Neural cell (in vitro differentiated cells): ENCODE measurements around the gene GPR146. TPM values are rescaled to one million over a fixed set of nuclear protein-coding genes. Genes with fewer than 3 reads are reported as not detected.

Source experiments
- H2AFZ ChIP-seq: fragments of 200-600, 300-800 bp; sonication (generic), shearing (Covaris generic); 2 replicates; pipeline ENCODE4 v1.6.0; 2014; ENCODE audit warnings: low read depth, mild to moderate bottlenecking, antibody characterized with exemption, low read length, moderate library complexity
- H3F3A ChIP-seq: fragments of 200-600 bp; shearing (Covaris generic); 2 replicates; pipeline ENCODE4 v1.6.1; 2016; ENCODE audit warnings: mild to moderate bottlenecking, moderate library complexity, mixed read lengths, antibody characterized with exemption, low read length; ENCODE audit not compliant: insufficient read depth, poor library complexity, severe bottlenecking
- H3K27ac ChIP-seq: fragments of 200-600, 300-800 bp; sonication (generic), shearing (Covaris generic); 2 replicates; pipeline ENCODE4 v1.5.1; 2014; ENCODE audit warnings: mild to moderate bottlenecking, low read length, moderate library complexity
- H3K27me3 ChIP-seq: fragments of 300-800, 200-600 bp; sonication (generic), shearing (Covaris generic); 2 replicates; pipeline ENCODE4 v1.6.0; 2014; ENCODE audit warnings: mild to moderate bottlenecking, low read depth, low read length, moderate library complexity; ENCODE audit not compliant: insufficient read depth
- H3K36me3 ChIP-seq: fragments of 300-800, 200-600 bp; sonication (generic), shearing (Covaris generic); 2 replicates; pipeline ENCODE4 v1.5.1; 2014; ENCODE audit warnings: mild to moderate bottlenecking, antibody characterized with exemption, low read length, moderate library complexity; ENCODE audit not compliant: insufficient read depth
- H3K4me2 ChIP-seq: fragments of 300-800, 200-600 bp; sonication (generic), shearing (Covaris generic); 2 replicates; pipeline ENCODE4 v1.6.0; 2014; ENCODE audit warnings: mild to moderate bottlenecking, low read length
- H3K4me3 ChIP-seq: fragments of 300-800, 200-600 bp; sonication (generic), shearing (Covaris generic); 2 replicates; pipeline ENCODE4 v1.5.1; 2014; ENCODE audit warnings: mild to moderate bottlenecking, low read length, moderate library complexity
- H3K79me2 ChIP-seq: fragments of 200-600 bp; shearing (Covaris generic); replicated peaks from 2 replicates; pipeline ENCODE4 v1.6.0; 2014; ENCODE audit warnings: mild to moderate bottlenecking, low read length, moderate library complexity; ENCODE audit not compliant: insufficient read depth
- H3K9ac ChIP-seq: fragments of 300-800, 200-600 bp; sonication (generic), shearing (Covaris generic); 2 replicates; pipeline ENCODE4 v1.6.1; 2016; ENCODE audit warnings: mild to moderate bottlenecking, low read length, mixed read lengths
- H3K9me2 ChIP-seq: fragments of 200-600 bp; shearing (Covaris generic); 2 replicates; pipeline ENCODE4 v1.6.1; 2016; ENCODE audit warnings: mild to moderate bottlenecking, low read length, mixed read lengths; ENCODE audit not compliant: insufficient read depth
- H3K9me3 ChIP-seq: fragments of 200-600, 300-800 bp; sonication (generic), shearing (Covaris generic); 2 replicates; pipeline ENCODE4 v1.6.1; 2016; ENCODE audit warnings: mild to moderate bottlenecking, mixed run types, low read length, moderate library complexity, mixed read lengths
- H4K20me1 ChIP-seq: fragments of 200-600 bp; shearing (Covaris generic); 2 replicates; pipeline ENCODE4 v1.6.1; 2016; ENCODE audit warnings: mild to moderate bottlenecking, mixed run types; ENCODE audit not compliant: insufficient read depth
- CTCF ChIP-seq: fragments of 450-650 bp; IDR thresholded peaks from 2 replicates; pipeline ENCODE4 v1.5.1; 2014; ENCODE audit warnings: antibody characterized with exemption, mild to moderate bottlenecking, moderate library complexity; ENCODE audit not compliant: poor library complexity, severe bottlenecking
- EP300 ChIP-seq: fragments of 450-650 bp; conservative IDR thresholded peaks from 2 replicates; pipeline ENCODE4 v1.6.1; 2014; ENCODE audit warnings: antibody characterized with exemption, mild to moderate bottlenecking, moderate library complexity; ENCODE audit not compliant: poor library complexity, severe bottlenecking
- EZH2 ChIP-seq: fragments of 200-600, 300-800 bp; shearing (Covaris generic), sonication (generic); IDR thresholded peaks from 2 replicates; pipeline ENCODE4 v1.6.1; 2014; ENCODE audit warnings: antibody characterized with exemption, low read length, borderline replicate concordance, mild to moderate bottlenecking; ENCODE audit not compliant: insufficient read depth, poor library complexity, severe bottlenecking
- MXI1 ChIP-seq: fragments of 450-650 bp; conservative IDR thresholded peaks from 2 replicates; pipeline ENCODE4 v1.6.1; 2014; ENCODE audit warnings: antibody characterized with exemption, mild to moderate bottlenecking; ENCODE audit not compliant: poor library complexity, severe bottlenecking
- POLR2AphosphoS5 ChIP-seq: IDR thresholded peaks from 2 replicates; pipeline ENCODE4 v1.6.1; 2012
- RAD21 ChIP-seq: fragments of 450-650 bp; conservative IDR thresholded peaks from 2 replicates; pipeline ENCODE4 v1.6.1; 2014; ENCODE audit warnings: antibody characterized with exemption, mild to moderate bottlenecking, moderate library complexity
- REST ChIP-seq: IDR thresholded peaks from 2 replicates; pipeline ENCODE4 v1.6.1; 2012; ENCODE audit warnings: borderline replicate concordance
- SMC3 ChIP-seq: fragments of 450-650 bp; conservative IDR thresholded peaks from 2 replicates; pipeline ENCODE4 v1.6.1; 2014; ENCODE audit warnings: antibody characterized with exemption, mild to moderate bottlenecking, moderate library complexity; ENCODE audit not compliant: poor library complexity
- TAF1 ChIP-seq: IDR thresholded peaks from 2 replicates; pipeline ENCODE4 v1.6.1; 2012; ENCODE audit warnings: low read depth
- polyA plus RNA-seq: library from polyadenylated mRNA; depleted of rRNA; stranded (reverse); fragments of >200 nt; gene quantifications from 2 replicates; pipeline ENCODE4 v1.2.3, GENCODE V29; 2014

GPR146 gene
- polyA plus RNA-seq, 1 donor from 2014 or later, result not detected

- no peaks in the 10 kb centered on the region for H3F3A ChIP-seq
- no peak overlapping the region for H3K27ac ChIP-seq
- peak overlapping the region; percentile 80 for H3K4me3 ChIP-seq
- no peak overlapping the region for H2AFZ ChIP-seq
- H3K36me3 ChIP-seq, result no peaks in the 10 kb centered on the region
- TF ChIP-seq POLR2AphosphoS5 (no peak), EZH2 (no peak), RAD21 (no peak), REST (no peak), MXI1 (no peak)
- peak overlapping the region; percentile 48 for H3K4me2 ChIP-seq
- H3K9ac ChIP-seq, result no peak overlapping the region
- no peaks in the 10 kb centered on the region for H4K20me1 ChIP-seq
- H3K9me2 ChIP-seq, result no peaks in the 10 kb centered on the region
- no peaks in the 10 kb centered on the region for H3K79me2 ChIP-seq
- no peaks in the 10 kb centered on the region for H3K27me3 ChIP-seq
- H3K9me3 ChIP-seq, result no peaks in the 10 kb centered on the region
These were observed 676 bp upstream of the GPR146 start for GRCh38 chr7:1043552-1044188.

- H3K27ac ChIP-seq, result no peak overlapping the region
These were observed 1.0 kb downstream of the GPR146 start for GRCh38 chr7:1045069-1046063.

More at GRCh38 chr7:1045069-1046063, 1.0 kb downstream of the GPR146 start:
- Histone ChIP-seq H3K27me3 (no peaks in the 10 kb centered on the region), H3F3A (no peaks in the 10 kb centered on the region), H3K9ac (peak overlapping the region; percentile 69), H3K9me3 (no peaks in the 10 kb centered on the region), H3K9me2 (no peaks in the 10 kb centered on the region), H3K4me3 (peak overlapping the region; percentile 80), H3K4me2 (peak overlapping the region; percentile 55), H3K79me2 (no peaks in the 10 kb centered on the region), H4K20me1 (no peaks in the 10 kb centered on the region), H3K36me3 (no peaks in the 10 kb centered on the region), H2AFZ (no peak overlapping the region)
- TF ChIP-seq SMC3, result no peak
- TF ChIP-seq EZH2, result no peak
- no peak for TF ChIP-seq MXI1
- TF ChIP-seq EP300, result no peak
- TF ChIP-seq RAD21, result no peak
- no peak for TF ChIP-seq POLR2AphosphoS5
- no peak for TF ChIP-seq REST
- TF ChIP-seq CTCF, result no peak
- TF ChIP-seq TAF1, result no peak
